Measurements from ENCODE around the gene SERPINB13.

SERPINB13 gene, protein sequence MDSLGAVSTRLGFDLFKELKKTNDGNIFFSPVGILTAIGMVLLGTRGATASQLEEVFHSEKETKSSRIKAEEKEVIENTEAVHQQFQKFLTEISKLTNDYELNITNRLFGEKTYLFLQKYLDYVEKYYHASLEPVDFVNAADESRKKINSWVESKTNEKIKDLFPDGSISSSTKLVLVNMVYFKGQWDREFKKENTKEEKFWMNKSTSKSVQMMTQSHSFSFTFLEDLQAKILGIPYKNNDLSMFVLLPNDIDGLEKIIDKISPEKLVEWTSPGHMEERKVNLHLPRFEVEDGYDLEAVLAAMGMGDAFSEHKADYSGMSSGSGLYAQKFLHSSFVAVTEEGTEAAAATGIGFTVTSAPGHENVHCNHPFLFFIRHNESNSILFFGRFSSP

GRCh38 chr18:63586966-63587365 is at the start of gene SERPINB13:
Gene SERPINB13 (plus strand): TSS chr18:63587343. CDS start chr18:63588668, 1,325 bp downstream.
- Mint-ChIP-seq H3K27ac (no peak within 1 kb of the TSS), H3K9me3 (no peaks in the 10 kb centered on the region), H3K4me1 (peaks cover 12% of the 10 kb centered on the region), H3K36me3 (ENCODE audit: low read depth) (no peaks in the 10 kb centered on the region), H3K27me3 (ENCODE audit: low read depth, poor library complexity) (peaks cover 5% of the 10 kb centered on the region), H3K4me3 (no peak within 1 kb of the TSS)
- DNase-seq: no peak
- TF ChIP-seq, protein P1, sequence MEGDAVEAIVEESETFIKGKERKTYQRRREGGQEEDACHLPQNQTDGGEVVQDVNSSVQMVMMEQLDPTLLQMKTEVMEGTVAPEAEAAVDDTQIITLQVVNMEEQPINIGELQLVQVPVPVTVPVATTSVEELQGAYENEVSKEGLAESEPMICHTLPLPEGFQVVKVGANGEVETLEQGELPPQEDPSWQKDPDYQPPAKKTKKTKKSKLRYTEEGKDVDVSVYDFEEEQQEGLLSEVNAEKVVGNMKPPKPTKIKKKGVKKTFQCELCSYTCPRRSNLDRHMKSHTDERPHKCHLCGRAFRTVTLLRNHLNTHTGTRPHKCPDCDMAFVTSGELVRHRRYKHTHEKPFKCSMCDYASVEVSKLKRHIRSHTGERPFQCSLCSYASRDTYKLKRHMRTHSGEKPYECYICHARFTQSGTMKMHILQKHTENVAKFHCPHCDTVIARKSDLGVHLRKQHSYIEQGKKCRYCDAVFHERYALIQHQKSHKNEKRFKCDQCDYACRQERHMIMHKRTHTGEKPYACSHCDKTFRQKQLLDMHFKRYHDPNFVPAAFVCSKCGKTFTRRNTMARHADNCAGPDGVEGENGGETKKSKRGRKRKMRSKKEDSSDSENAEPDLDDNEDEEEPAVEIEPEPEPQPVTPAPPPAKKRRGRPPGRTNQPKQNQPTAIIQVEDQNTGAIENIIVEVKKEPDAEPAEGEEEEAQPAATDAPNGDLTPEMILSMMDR (IDR thresholded peaks at IDR 0.05): no peak

- Mint-ChIP-seq H3K27me3 (ENCODE audit: low read depth, poor library complexity) (peaks cover 4% of the 10 kb centered on the region), H3K4me1 (peaks cover 9% of the 10 kb centered on the region), H3K36me3 (ENCODE audit: low read depth) (no peaks in the 10 kb centered on the region), H3K4me3 (no peak overlapping the region), H3K9me3 (no peaks in the 10 kb centered on the region), H3K27ac (no peak overlapping the region)
- TF ChIP-seq, protein P1 (IDR thresholded peaks at IDR 0.05): no peak
- no peak for DNase-seq
Measured at GRCh38 chr18:63539904-63540510, 47.1 kb upstream of the SERPINB13 start.

GRCh38 chr18:63542069-63542468 is 45.1 kb upstream of the SERPINB13 start, which contains the start of gene SERPINB12:
Gene SERPINB12 (plus strand): TSS chr18:63542369. CDS start chr18:63556160, 13,791 bp downstream.
- Mint-ChIP-seq H3K4me1 (peaks cover 14% of the 10 kb centered on the region), H3K27me3 (ENCODE audit: low read depth, poor library complexity) (peaks cover 4% of the 10 kb centered on the region), H3K27ac (no peak within 1 kb of the TSS), H3K4me3 (no peak within 1 kb of the TSS), H3K36me3 (ENCODE audit: low read depth) (no peaks in the 10 kb centered on the region), H3K9me3 (no peaks in the 10 kb centered on the region)
- TF ChIP-seq, protein P1 (IDR thresholded peaks at IDR 0.05): no peak
- DNase-seq: no peak

DNA sequence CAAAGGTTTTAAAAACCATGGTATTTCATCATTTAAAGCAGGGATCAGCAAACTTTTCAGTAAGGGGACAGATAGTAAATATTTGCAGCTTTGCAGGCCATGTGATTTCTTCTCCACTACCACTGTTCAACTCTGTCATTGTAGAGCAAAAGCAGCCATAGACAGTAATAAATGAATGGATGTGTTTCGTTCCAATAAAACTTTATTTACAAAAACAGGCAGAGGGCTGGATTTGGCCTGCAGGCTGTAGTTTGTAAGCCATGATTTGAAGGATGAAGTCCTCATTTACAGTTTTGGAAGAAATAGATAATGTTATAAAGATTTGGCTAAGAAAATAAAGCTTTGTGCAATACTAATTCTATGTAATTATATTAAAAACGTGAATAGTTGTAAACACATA is 43.1 kb upstream of the SERPINB13 start:
- H3K36me3 Mint-ChIP-seq (ENCODE audit: low read depth): no peaks in the 10 kb centered on the region
- TF ChIP-seq, protein P1 (IDR thresholded peaks at IDR 0.05): no peak
- H3K4me1 Mint-ChIP-seq: peaks cover 14% of the 10 kb centered on the region

GRCh38 chr18:63545000-63545399 is 42.1 kb upstream of the SERPINB13 start:
- Mint-ChIP-seq H3K27me3 (ENCODE audit: low read depth, poor library complexity) (peaks cover 4% of the 10 kb centered on the region), H3K27ac (no peak overlapping the region)
- DNase-seq: no peak

More for the DNA sequence above, 43.1 kb upstream of the SERPINB13 start:
- Mint-ChIP-seq H3K27ac (no peak overlapping the region), H3K4me3 (no peak overlapping the region), H3K27me3 (ENCODE audit: low read depth, poor library complexity) (peaks cover 4% of the 10 kb centered on the region), H3K9me3 (no peaks in the 10 kb centered on the region)
- DNase-seq: no peak

More at GRCh38 chr18:63545000-63545399, 42.1 kb upstream of the SERPINB13 start:
- H3K9me3 Mint-ChIP-seq: no peaks in the 10 kb centered on the region
- TF ChIP-seq, protein P1 (IDR thresholded peaks at IDR 0.05): no peak
- H3K4me3 Mint-ChIP-seq: no peak overlapping the region
- H3K4me1 Mint-ChIP-seq: peaks cover 12% of the 10 kb centered on the region
- H3K36me3 Mint-ChIP-seq (ENCODE audit: low read depth): no peaks in the 10 kb centered on the region
